ENCODE data around the gene PTPRD. TPM values are rescaled to one million over a fixed set of nuclear protein-coding genes. Genes with fewer than 3 reads are reported as not detected.

The PTPRD gene
- total and polyA plus RNA-seq, 2 donors (not counting 1 experiment from before 2014, with no cell fraction given), result not detected

DNA sequence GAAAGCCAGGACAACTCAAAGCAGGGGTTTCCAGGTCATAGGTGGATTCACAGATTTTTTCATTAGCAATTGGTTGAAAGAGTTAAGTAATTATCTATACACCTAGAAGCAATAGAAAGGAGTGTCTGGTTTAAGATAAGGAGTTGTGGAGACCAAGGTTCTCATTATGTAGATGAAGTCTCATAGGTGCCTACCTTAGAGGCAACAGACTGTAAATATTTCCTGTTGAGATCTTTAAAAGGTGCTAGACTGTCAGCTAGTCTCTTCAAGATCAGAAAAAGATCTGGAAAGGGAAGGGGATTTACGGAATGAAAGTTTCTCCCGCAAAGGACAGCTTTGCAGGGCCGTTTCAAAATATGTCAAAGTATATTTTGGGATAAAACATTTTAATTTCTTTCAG, 603.4 kb downstream of the PTPRD start:
- no peaks in the 10 kb centered on the region for H3K27me3 Mint-ChIP-seq
- H4K20me1 ChIP-seq (ENCODE audit: control insufficient read depth, insufficient read depth, low read length, poor library complexity, severe bottlenecking), result no peaks in the 10 kb centered on the region
- no peak overlapping the region for H3K9ac ChIP-seq (ENCODE audit: low read length)
- no peak for DNase-seq
- no peak for ATAC-seq (ENCODE audit: low read depth)
- no peaks in the 10 kb centered on the region for H3K36me3 ChIP-seq (replicated peaks in 1 of 2; ENCODE audit: control extremely low read depth in 1 of 2, control insufficient read depth in 1 of 2, extremely low read depth in 1 of 2, insufficient read depth in 2 of 2, low read length in 1 of 2)
- 81% methylated on average over 3 of the region's 3 CpGs for WGBS (ENCODE audit: insufficient coverage)
- CTCF ChIA-PET, result no interaction called here
- no peak overlapping the region for H3K4me3 ChIP-seq (ENCODE audit: control extremely low read depth in 1 of 5, extremely low read depth in 1 of 5, insufficient read depth in 1 of 5, low read depth in 2 of 5, low read length in 4 of 5)
- intact Hi-C loops (cut with micrococcal nuclease), result no loop called here
- H3K9me3 ChIP-seq (ENCODE audit: control extremely low read depth in 1 of 3, control insufficient read depth in 2 of 3, insufficient read depth in 1 of 3, low read length in 2 of 3), result no peaks in the 10 kb centered on the region
- H3K27me3 ChIP-seq (replicated peaks in 1 of 4; ENCODE audit: control extremely low read depth in 1 of 4, control insufficient read depth in 3 of 4, insufficient read depth in 4 of 4, low read length in 3 of 4), result no peaks in the 10 kb centered on the region
- H3K4me1 Mint-ChIP-seq, result no peaks in the 10 kb centered on the region
- no peaks in the 10 kb centered on the region for H3K4me1 ChIP-seq (ENCODE audit: control insufficient read depth in 2 of 2, insufficient read depth in 2 of 2, low read length in 2 of 2)
- H3K27ac Mint-ChIP-seq, result no peak overlapping the region
- H3K4me2 ChIP-seq (replicated peaks; ENCODE audit: low read depth, low read length, poor library complexity, severe bottlenecking), result no peak overlapping the region
- no peak overlapping the region for H3K4me3 Mint-ChIP-seq
- H3K27ac ChIP-seq (ENCODE audit: low read length in 2 of 2), result no peak overlapping the region
- TF ChIP-seq, protein P1, sequence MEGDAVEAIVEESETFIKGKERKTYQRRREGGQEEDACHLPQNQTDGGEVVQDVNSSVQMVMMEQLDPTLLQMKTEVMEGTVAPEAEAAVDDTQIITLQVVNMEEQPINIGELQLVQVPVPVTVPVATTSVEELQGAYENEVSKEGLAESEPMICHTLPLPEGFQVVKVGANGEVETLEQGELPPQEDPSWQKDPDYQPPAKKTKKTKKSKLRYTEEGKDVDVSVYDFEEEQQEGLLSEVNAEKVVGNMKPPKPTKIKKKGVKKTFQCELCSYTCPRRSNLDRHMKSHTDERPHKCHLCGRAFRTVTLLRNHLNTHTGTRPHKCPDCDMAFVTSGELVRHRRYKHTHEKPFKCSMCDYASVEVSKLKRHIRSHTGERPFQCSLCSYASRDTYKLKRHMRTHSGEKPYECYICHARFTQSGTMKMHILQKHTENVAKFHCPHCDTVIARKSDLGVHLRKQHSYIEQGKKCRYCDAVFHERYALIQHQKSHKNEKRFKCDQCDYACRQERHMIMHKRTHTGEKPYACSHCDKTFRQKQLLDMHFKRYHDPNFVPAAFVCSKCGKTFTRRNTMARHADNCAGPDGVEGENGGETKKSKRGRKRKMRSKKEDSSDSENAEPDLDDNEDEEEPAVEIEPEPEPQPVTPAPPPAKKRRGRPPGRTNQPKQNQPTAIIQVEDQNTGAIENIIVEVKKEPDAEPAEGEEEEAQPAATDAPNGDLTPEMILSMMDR (IDR thresholded peaks at IDR 0.05), result no peak
- TF ChIP-seq EZH2 (IDR thresholded peaks at IDR 0.05; ENCODE audit: borderline replicate concordance, insufficient read depth, low read depth, low read length, poor library complexity, severe bottlenecking), result no peak
- H3K79me2 ChIP-seq (ENCODE audit: control insufficient read depth, insufficient read depth, low read length), result no peaks in the 10 kb centered on the region
- no peak overlapping the region for H2AFZ ChIP-seq (ENCODE audit: insufficient read depth, low read depth, low read length, poor library complexity, severe bottlenecking)
- no peaks in the 10 kb centered on the region for H3K9me3 Mint-ChIP-seq (ENCODE audit: insufficient read depth)
- POLR2A ChIA-PET, result no interaction called here

- H3K4me2 ChIP-seq (replicated peaks; ENCODE audit: low read depth, low read length, poor library complexity, severe bottlenecking), result no peak overlapping the region
- H3K79me2 ChIP-seq (ENCODE audit: control insufficient read depth, insufficient read depth, low read length), result no peaks in the 10 kb centered on the region
- DNase-seq (no peak), ATAC-seq (ENCODE audit: low read depth) (no peak)
- Mint-ChIP-seq H3K4me1 (no peaks in the 10 kb centered on the region), H3K9me3 (ENCODE audit: insufficient read depth) (no peaks in the 10 kb centered on the region), H3K27me3 (no peaks in the 10 kb centered on the region), H3K27ac (no peak overlapping the region), H3K4me3 (no peak overlapping the region)
- no CpG with 5 or more reads among the region's 1 CpG for WGBS (ENCODE audit: insufficient coverage)
- POLR2A ChIA-PET, result no interaction called here
- H3K4me1 ChIP-seq (ENCODE audit: control insufficient read depth in 2 of 2, insufficient read depth in 2 of 2, low read length in 2 of 2), result no peaks in the 10 kb centered on the region
- no peak overlapping the region for H3K4me3 ChIP-seq (ENCODE audit: control extremely low read depth in 1 of 5, extremely low read depth in 1 of 5, insufficient read depth in 1 of 5, low read depth in 2 of 5, low read length in 4 of 5)
- H3K27me3 ChIP-seq (replicated peaks in 1 of 4; ENCODE audit: control extremely low read depth in 1 of 4, control insufficient read depth in 3 of 4, insufficient read depth in 4 of 4, low read length in 3 of 4), result no peaks in the 10 kb centered on the region
- CTCF ChIA-PET, result no interaction called here
- intact Hi-C loops (cut with micrococcal nuclease), result no loop called here
- no peak overlapping the region for H2AFZ ChIP-seq (ENCODE audit: insufficient read depth, low read depth, low read length, poor library complexity, severe bottlenecking)
- H3K9ac ChIP-seq (ENCODE audit: low read length), result no peak overlapping the region
- no peaks in the 10 kb centered on the region for H3K36me3 ChIP-seq (replicated peaks in 1 of 2; ENCODE audit: control extremely low read depth in 1 of 2, control insufficient read depth in 1 of 2, extremely low read depth in 1 of 2, insufficient read depth in 2 of 2, low read length in 1 of 2)
- H3K27ac ChIP-seq (ENCODE audit: low read length in 2 of 2), result no peak overlapping the region
- no peaks in the 10 kb centered on the region for H4K20me1 ChIP-seq (ENCODE audit: control insufficient read depth, insufficient read depth, low read length, poor library complexity, severe bottlenecking)
- TF ChIP-seq, protein P1 (IDR thresholded peaks at IDR 0.05), result no peak
- TF ChIP-seq EZH2 (IDR thresholded peaks at IDR 0.05; ENCODE audit: borderline replicate concordance, insufficient read depth, low read depth, low read length, poor library complexity, severe bottlenecking), result no peak
- no peaks in the 10 kb centered on the region for H3K9me3 ChIP-seq (ENCODE audit: control extremely low read depth in 1 of 3, control insufficient read depth in 2 of 3, insufficient read depth in 1 of 3, low read length in 2 of 3)
Observed at GRCh38 chr9:10008101-10008799, 604.6 kb downstream of the PTPRD start.

Measured in B cell (primary cell).